ENCODE measurements around the gene DAPP1. TPM values are rescaled to one million over a fixed set of nuclear protein-coding genes. Genes with fewer than 3 reads are reported as not detected.

DAPP1 gene
- total and polyA plus RNA-seq, 2 experiments from 2014 or later: not detected

- peaks cover 7% of the 10 kb centered on the region for H3K27me3 Mint-ChIP-seq (ENCODE audit: insufficient read depth, low read depth, poor library complexity)
- H3K27me3 ChIP-seq (ENCODE audit: insufficient read depth): no peaks in the 10 kb centered on the region
- H3K4me1 Mint-ChIP-seq: peaks cover 7% of the 10 kb centered on the region
- H3K36me3 ChIP-seq (ENCODE audit: insufficient read depth): no peaks in the 10 kb centered on the region
- H3F3A ChIP-seq (replicated peaks; ENCODE audit: low read depth): no peaks in the 10 kb centered on the region
- H3K36me3 Mint-ChIP-seq (ENCODE audit: low read depth): no peaks in the 10 kb centered on the region
- no peaks in the 10 kb centered on the region for H4K20me1 ChIP-seq (replicated peaks; ENCODE audit: insufficient read depth)
- H3K4me2 ChIP-seq: no peak overlapping the region
- H3K4me3 ChIP-seq: no peak overlapping the region
- no peak overlapping the region for H3K27ac ChIP-seq (ENCODE audit: low read depth)
- H3K4me3 Mint-ChIP-seq: no peak overlapping the region
- ATAC-seq (peak; percentile 95), DNase-seq (ENCODE audit: low spot score) (peak; percentile 86)
- H3K4me1 ChIP-seq (ENCODE audit: insufficient read depth): no peaks in the 10 kb centered on the region
- H3K27ac Mint-ChIP-seq: no peak overlapping the region
- TF ChIP-seq NANOG (IDR thresholded peaks at IDR 0.05; ENCODE audit: borderline replicate concordance): no peak
- TF ChIP-seq CTCF (conservative IDR thresholded peaks at IDR 0.05; ENCODE audit: low read depth in 2 of 2): peak; percentile 92 to 96
- H2AFZ ChIP-seq: peak overlapping the region; percentile 16; the same call in 1 of the 2 replicates
- H3K9me2 ChIP-seq (ENCODE audit: insufficient read depth): 0 out of 2 replicates have a peak, but pooled peaks cover 5% of the 10 kb centered on the region
- no peaks in the 10 kb centered on the region for H3K9me3 Mint-ChIP-seq
- no peaks in the 10 kb centered on the region for H3K79me2 ChIP-seq (replicated peaks; ENCODE audit: insufficient read depth)
Observed at GRCh38 chr4:99808260-99808857, 8.3 kb upstream of the DAPP1 start.

- Histone ChIP-seq H3K79me2 (replicated peaks; ENCODE audit: insufficient read depth) (no peaks in the 10 kb centered on the region), H3K4me1 (ENCODE audit: insufficient read depth) (no peaks in the 10 kb centered on the region), H3K27me3 (ENCODE audit: insufficient read depth) (no peaks in the 10 kb centered on the region), H3K4me3 (no peak overlapping the region), H3K27ac (ENCODE audit: low read depth) (no peak overlapping the region), H3K4me2 (no peak overlapping the region), H3K9me2 (ENCODE audit: insufficient read depth) (0 out of 2 replicates have a peak, but pooled peaks cover 6% of the 10 kb centered on the region), H2AFZ (0 out of 2 replicates have a peak overlapping the region, but pooled peaks have one; percentile 16), H3F3A (replicated peaks; ENCODE audit: low read depth) (no peaks in the 10 kb centered on the region), H4K20me1 (replicated peaks; ENCODE audit: insufficient read depth) (no peaks in the 10 kb centered on the region), H3K36me3 (ENCODE audit: insufficient read depth) (no peaks in the 10 kb centered on the region)
- Mint-ChIP-seq H3K36me3 (ENCODE audit: low read depth) (no peaks in the 10 kb centered on the region), H3K4me1 (no peaks in the 10 kb centered on the region; the same call in 2 of the 3 replicates), H3K9me3 (no peaks in the 10 kb centered on the region), H3K27me3 (ENCODE audit: insufficient read depth, low read depth, poor library complexity) (peaks cover 7% of the 10 kb centered on the region), H3K4me3 (no peak overlapping the region), H3K27ac (no peak overlapping the region)
- DNase-seq (ENCODE audit: low spot score) (no peak), ATAC-seq (no peak)
- no peak for TF ChIP-seq NANOG (IDR thresholded peaks at IDR 0.05; ENCODE audit: borderline replicate concordance)
- no peak for TF ChIP-seq REST (IDR thresholded peaks at IDR 0.05; ENCODE audit: unreplicated experiment)
- TF ChIP-seq POLR2AphosphoS5 (IDR thresholded peaks at IDR 0.05; ENCODE audit: low read depth): no peak
- no peak for TF ChIP-seq ETS1 (IDR thresholded peaks at IDR 0.05)
- TF ChIP-seq ZNF462 (CRISPR knock-in tag; IDR thresholded peaks at IDR 0.05): no peak
- no peak for TF ChIP-seq CREB1 (CRISPR knock-in tag; IDR thresholded peaks at IDR 0.05; ENCODE audit: low read depth)
Observed at GRCh38 chr4:99809326-99809725, 7.3 kb upstream of the DAPP1 start.

Measured in GM23338 (cell line).